Lower leg skin (tissue), 3 donors: ENCODE data around the gene C1orf21.

ENCODE experiments used
- POLR2A ChIP-seq, 2 donors: fragments of 450-650 bp; IDR thresholded peaks; one replicate each; pipeline ENCODE4 v1.6.1; 2016 to 2017; ENCODE audit warnings: antibody characterized with exemption in 2 of 2, mild to moderate bottlenecking in 1 of 2, moderate library complexity in 1 of 2
- TF ChIP-seq, protein P1 (sequence below), 3 donors: fragments of 450-650 bp; IDR thresholded peaks; one replicate each; pipeline ENCODE4 v1.5.1; 2016; ENCODE audit warnings: antibody characterized with exemption in 3 of 3, mild to moderate bottlenecking in 3 of 3, moderate library complexity in 2 of 3

- TF ChIP-seq, protein P1, sequence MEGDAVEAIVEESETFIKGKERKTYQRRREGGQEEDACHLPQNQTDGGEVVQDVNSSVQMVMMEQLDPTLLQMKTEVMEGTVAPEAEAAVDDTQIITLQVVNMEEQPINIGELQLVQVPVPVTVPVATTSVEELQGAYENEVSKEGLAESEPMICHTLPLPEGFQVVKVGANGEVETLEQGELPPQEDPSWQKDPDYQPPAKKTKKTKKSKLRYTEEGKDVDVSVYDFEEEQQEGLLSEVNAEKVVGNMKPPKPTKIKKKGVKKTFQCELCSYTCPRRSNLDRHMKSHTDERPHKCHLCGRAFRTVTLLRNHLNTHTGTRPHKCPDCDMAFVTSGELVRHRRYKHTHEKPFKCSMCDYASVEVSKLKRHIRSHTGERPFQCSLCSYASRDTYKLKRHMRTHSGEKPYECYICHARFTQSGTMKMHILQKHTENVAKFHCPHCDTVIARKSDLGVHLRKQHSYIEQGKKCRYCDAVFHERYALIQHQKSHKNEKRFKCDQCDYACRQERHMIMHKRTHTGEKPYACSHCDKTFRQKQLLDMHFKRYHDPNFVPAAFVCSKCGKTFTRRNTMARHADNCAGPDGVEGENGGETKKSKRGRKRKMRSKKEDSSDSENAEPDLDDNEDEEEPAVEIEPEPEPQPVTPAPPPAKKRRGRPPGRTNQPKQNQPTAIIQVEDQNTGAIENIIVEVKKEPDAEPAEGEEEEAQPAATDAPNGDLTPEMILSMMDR (IDR thresholded peaks at IDR 0.05): no peak
- no peak for TF ChIP-seq POLR2A (IDR thresholded peaks at IDR 0.05)
These were observed 941 bp upstream of the C1orf21 start for GRCh38 chr1:184385865-184386311.
